DND-41 (cell line): Measurements from ENCODE around the gene EYS.

Source experiments
- ATAC-seq: fragments of 200-7000 bp; cut with Tn5 transposase; 3 replicates; pipeline ENCODE4 v1.9.1; 2021; ENCODE audit warnings: low read depth; ENCODE audit not compliant: insufficient read depth
- DNase-seq: peaks from one replicate; pipeline ENCODE4 v3.0.0-alpha.2; 2020
- H2AFZ ChIP-seq: 2 replicates; pipeline ENCODE4 v1.6.0; 2012; ENCODE audit warnings: low read depth, low read length
- H3K27ac ChIP-seq: 2 replicates; pipeline ENCODE4 v1.5.1; 2012; ENCODE audit warnings: low read length, inconsistent platforms
- H3K27me3 ChIP-seq: fragments of 200-600 bp; sonication (generic); 2 replicates; pipeline ENCODE4 v1.6.0; 2012; ENCODE audit warnings: low read length, mild to moderate bottlenecking, inconsistent platforms; ENCODE audit not compliant: insufficient read depth, poor library complexity
- H3K36me3 ChIP-seq: 2 replicates; pipeline ENCODE4 v1.5.1; 2012; ENCODE audit warnings: low read length, inconsistent platforms; ENCODE audit not compliant: insufficient read depth
- H3K4me1 ChIP-seq: 2 replicates; pipeline ENCODE4 v1.5.1; 2012; ENCODE audit warnings: mild to moderate bottlenecking, low read length; ENCODE audit not compliant: insufficient read depth
- H3K4me2 ChIP-seq: 2 replicates; pipeline ENCODE4 v1.6.0; 2012; ENCODE audit warnings: mild to moderate bottlenecking, moderate library complexity, low read length, inconsistent platforms; ENCODE audit not compliant: insufficient read depth
- H3K4me3 ChIP-seq, 2 experiments: fragments of 200-600 bp in 1 of 2; shearing (Covaris generic) in 1 of 2; 2 replicates each; pipeline ENCODE4 v1.5.1; 2012 to 2016; ENCODE audit warnings: inconsistent platforms in 2 of 2, low read length in 2 of 2, mild to moderate bottlenecking in 2 of 2, low read depth in 1 of 2, moderate library complexity in 1 of 2
- H3K79me2 ChIP-seq: 2 replicates; pipeline ENCODE4 v1.6.0; 2012; ENCODE audit warnings: low read length, inconsistent platforms; ENCODE audit not compliant: insufficient read depth
- H3K9ac ChIP-seq: 2 replicates; pipeline ENCODE4 v1.6.0; 2012; ENCODE audit warnings: low read depth, mild to moderate bottlenecking, inconsistent platforms, low read length, moderate library complexity
- H3K9me3 ChIP-seq: 2 replicates; pipeline ENCODE4 v1.5.1; 2012; ENCODE audit warnings: low read length, moderate library complexity, mild to moderate bottlenecking, inconsistent platforms; ENCODE audit not compliant: insufficient read depth, severe bottlenecking
- H4K20me1 ChIP-seq: 2 replicates; pipeline ENCODE4 v1.6.0; 2012; ENCODE audit warnings: low read length; ENCODE audit not compliant: insufficient read depth
- EZH2 ChIP-seq: IDR thresholded peaks from 3 replicates; pipeline ENCODE4 v1.6.1; 2012; ENCODE audit warnings: borderline replicate concordance, low read depth, mild to moderate bottlenecking, moderate library complexity, low read length, inconsistent platforms; ENCODE audit not compliant: severe bottlenecking
- TF ChIP-seq, protein P1 (sequence below): IDR thresholded peaks from 2 replicates; pipeline ENCODE4 v1.5.1; 2012; ENCODE audit warnings: borderline replicate concordance, low read length, moderate library complexity, mild to moderate bottlenecking; ENCODE audit not compliant: poor library complexity, severe bottlenecking; ENCODE audit errors: extremely low read depth

EYS gene

GRCh38 chr6:64811119-64811518 is 895.9 kb downstream of the EYS start:
- no peaks in the 10 kb centered on the region for H3K9me3 ChIP-seq
- no peak overlapping the region for H2AFZ ChIP-seq
- DNase-seq (no peak), ATAC-seq (no peak)
- H3K27ac ChIP-seq = no peak overlapping the region
- H3K79me2 ChIP-seq = no peaks in the 10 kb centered on the region
- no peak overlapping the region for H3K4me2 ChIP-seq
- H3K9ac ChIP-seq = no peak overlapping the region
- H3K27me3 ChIP-seq = no peaks in the 10 kb centered on the region
- H3K36me3 ChIP-seq = no peaks in the 10 kb centered on the region
- no peaks in the 10 kb centered on the region for H3K4me1 ChIP-seq
- no peak overlapping the region for H3K4me3 ChIP-seq
- no peaks in the 10 kb centered on the region for H4K20me1 ChIP-seq
- TF ChIP-seq EZH2 = no peak
- TF ChIP-seq, protein P1, sequence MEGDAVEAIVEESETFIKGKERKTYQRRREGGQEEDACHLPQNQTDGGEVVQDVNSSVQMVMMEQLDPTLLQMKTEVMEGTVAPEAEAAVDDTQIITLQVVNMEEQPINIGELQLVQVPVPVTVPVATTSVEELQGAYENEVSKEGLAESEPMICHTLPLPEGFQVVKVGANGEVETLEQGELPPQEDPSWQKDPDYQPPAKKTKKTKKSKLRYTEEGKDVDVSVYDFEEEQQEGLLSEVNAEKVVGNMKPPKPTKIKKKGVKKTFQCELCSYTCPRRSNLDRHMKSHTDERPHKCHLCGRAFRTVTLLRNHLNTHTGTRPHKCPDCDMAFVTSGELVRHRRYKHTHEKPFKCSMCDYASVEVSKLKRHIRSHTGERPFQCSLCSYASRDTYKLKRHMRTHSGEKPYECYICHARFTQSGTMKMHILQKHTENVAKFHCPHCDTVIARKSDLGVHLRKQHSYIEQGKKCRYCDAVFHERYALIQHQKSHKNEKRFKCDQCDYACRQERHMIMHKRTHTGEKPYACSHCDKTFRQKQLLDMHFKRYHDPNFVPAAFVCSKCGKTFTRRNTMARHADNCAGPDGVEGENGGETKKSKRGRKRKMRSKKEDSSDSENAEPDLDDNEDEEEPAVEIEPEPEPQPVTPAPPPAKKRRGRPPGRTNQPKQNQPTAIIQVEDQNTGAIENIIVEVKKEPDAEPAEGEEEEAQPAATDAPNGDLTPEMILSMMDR = no peak

DNA sequence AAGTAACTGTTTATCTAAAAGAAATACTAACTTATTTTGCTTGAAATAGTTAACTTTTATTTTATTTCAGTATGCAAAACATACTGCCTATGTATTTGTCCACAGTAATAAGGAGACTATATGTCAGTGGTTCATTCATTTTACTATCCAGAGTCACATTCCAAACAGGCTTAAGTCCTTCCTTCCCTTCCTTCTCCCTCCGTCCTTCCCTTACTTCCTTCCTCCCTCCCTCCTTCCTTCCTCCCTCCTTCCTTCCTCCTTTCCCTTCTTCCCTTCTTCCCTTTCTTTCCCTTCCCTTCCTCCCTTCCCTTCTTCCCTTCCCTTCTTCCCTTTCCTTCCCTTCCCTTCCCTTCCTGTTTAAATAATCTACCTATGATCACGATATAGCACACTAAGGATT is 899.2 kb downstream of the EYS start:
- H3K4me2 ChIP-seq = no peak overlapping the region
- TF ChIP-seq, protein P1 = no peak
- TF ChIP-seq EZH2 = no peak
- H2AFZ ChIP-seq = no peak overlapping the region
- no peak overlapping the region for H3K9ac ChIP-seq
- no peak overlapping the region for H3K27ac ChIP-seq
- H4K20me1 ChIP-seq = no peaks in the 10 kb centered on the region
- no peaks in the 10 kb centered on the region for H3K27me3 ChIP-seq
- no peaks in the 10 kb centered on the region for H3K79me2 ChIP-seq
- no peak for ATAC-seq
- H3K36me3 ChIP-seq = no peaks in the 10 kb centered on the region
- no peak for DNase-seq
- H3K9me3 ChIP-seq = peaks cover 4% of the 10 kb centered on the region
- H3K4me3 ChIP-seq = no peak overlapping the region
- H3K4me1 ChIP-seq = no peaks in the 10 kb centered on the region

DNA sequence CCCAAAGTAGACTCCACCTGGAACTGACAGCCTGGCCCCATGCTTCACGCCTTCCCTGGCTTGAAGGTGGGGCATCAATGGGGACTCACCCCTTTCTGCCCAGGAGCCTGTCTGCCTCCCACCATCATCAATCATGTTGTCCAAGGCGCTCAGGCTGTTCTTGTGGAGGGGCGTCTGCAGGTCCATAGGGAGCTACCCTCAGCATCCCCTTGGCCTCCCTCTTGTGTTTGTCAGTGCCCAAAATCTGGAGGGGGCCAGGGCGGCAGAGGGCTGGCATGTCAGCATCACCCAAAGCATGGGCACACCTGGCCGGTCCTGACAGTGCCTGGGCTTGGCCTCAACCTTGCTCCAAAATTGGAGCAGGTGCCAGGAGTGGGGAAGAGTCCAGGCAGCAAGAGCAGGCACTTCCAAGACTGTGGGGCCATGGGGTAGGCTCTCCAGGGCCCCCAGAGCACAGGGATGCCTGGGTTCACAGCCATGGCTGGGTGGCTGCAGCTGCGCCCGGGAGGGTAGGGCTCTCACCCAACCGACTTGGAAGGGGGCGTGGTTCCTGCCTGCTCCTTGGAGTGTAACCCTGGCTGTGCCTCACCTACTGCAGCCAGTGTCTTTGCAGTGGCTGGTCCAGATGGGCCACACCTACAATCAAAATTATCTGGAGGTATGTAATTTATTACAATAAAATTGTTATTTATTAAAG is 903.4 kb downstream of the EYS start:
- no peak for ATAC-seq
- H2AFZ ChIP-seq = no peak overlapping the region

More for the DNA sequence above, 903.4 kb downstream of the EYS start:
- no peak overlapping the region for H3K4me2 ChIP-seq
- H3K27ac ChIP-seq = no peak overlapping the region
- no peaks in the 10 kb centered on the region for H3K4me1 ChIP-seq
- DNase-seq = no peak
- peaks cover 4% of the 10 kb centered on the region for H3K9me3 ChIP-seq
- no peak overlapping the region for H3K4me3 ChIP-seq
- H3K27me3 ChIP-seq = no peaks in the 10 kb centered on the region
- no peaks in the 10 kb centered on the region for H3K79me2 ChIP-seq
- H3K9ac ChIP-seq = no peak overlapping the region
- TF ChIP-seq, protein P1 = no peak
- no peak for TF ChIP-seq EZH2
- no peaks in the 10 kb centered on the region for H3K36me3 ChIP-seq
- H4K20me1 ChIP-seq = no peaks in the 10 kb centered on the region
